ENCODE results near the gene SBSN.

The SBSN gene

GRCh38 chr19:35529241-35530218 is 1.4 kb upstream of the SBSN start:
- H3K27me3 ChIP-seq = peaks cover 0 to 21% (median 14%) of the 10 kb centered on the region in 11 experiments; a peak in 14 of 22 replicates
- H3K4me1 ChIP-seq = peaks cover 19 to 37% (median 25%) of the 10 kb centered on the region in 10 experiments
- no peak for TF ChIP-seq Cebpa-rat (IDR thresholded peaks at IDR 0.05)
- H3K4me3 ChIP-seq = no peak overlapping the region
- H4K20me1 ChIP-seq = peaks cover 0 to 4% (median 0%) of the 10 kb centered on the region in 11 experiments; a peak in 1 of 22 replicates
- no peaks in the 10 kb centered on the region for H3K9me3 ChIP-seq (replicated peaks in 1 of 11)
- H3K36me3 ChIP-seq = no peaks in the 10 kb centered on the region
- H3K9ac ChIP-seq = peak overlapping the region in 2 of 11 experiments; percentile 24 to 29; a peak in 2 of 22 replicates
- peak overlapping the region in 9 of 11 experiments; percentile 30 to 71 (median 61); a peak in 17 of 22 replicates for H3K4me2 ChIP-seq
- no peak overlapping the region for H3K27ac ChIP-seq

DNA sequence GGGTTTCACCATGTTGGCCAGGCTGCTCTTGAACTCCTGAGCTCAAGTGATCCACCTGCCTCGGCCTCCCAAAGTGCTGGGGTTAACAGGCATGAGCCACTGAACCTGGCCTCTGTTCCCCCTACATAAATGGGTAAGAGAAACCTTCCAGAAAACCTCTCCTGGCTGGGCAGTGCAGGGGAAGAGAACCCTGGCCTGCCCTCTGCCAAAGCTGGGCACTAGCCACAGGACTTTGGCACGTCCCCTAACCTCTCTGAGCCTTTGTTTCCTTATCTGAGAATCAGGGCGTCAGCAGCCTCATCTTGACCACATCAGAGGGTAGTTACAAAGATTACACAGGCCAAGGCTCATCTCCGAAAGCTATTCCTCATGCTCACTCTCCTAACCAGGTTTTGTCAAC is 2.2 kb downstream of the SBSN start:
- no peaks in the 10 kb centered on the region for H3K27me3 ChIP-seq
- no peak overlapping the region for H3K4me2 ChIP-seq
- H3K9me3 ChIP-seq (replicated peaks in 1 of 11) = no peaks in the 10 kb centered on the region
- H3K9ac ChIP-seq = no peak overlapping the region
- H4K20me1 ChIP-seq = no peaks in the 10 kb centered on the region
- no peak overlapping the region for H3K4me3 ChIP-seq
- no peaks in the 10 kb centered on the region for H3K36me3 ChIP-seq
- TF ChIP-seq Cebpa-rat (IDR thresholded peaks at IDR 0.05) = no peak
- no peak overlapping the region for H3K27ac ChIP-seq
- H3K4me1 ChIP-seq = peaks cover 5 to 25% (median 15%) of the 10 kb centered on the region in 10 experiments; a peak in 16 of 20 replicates

DNA sequence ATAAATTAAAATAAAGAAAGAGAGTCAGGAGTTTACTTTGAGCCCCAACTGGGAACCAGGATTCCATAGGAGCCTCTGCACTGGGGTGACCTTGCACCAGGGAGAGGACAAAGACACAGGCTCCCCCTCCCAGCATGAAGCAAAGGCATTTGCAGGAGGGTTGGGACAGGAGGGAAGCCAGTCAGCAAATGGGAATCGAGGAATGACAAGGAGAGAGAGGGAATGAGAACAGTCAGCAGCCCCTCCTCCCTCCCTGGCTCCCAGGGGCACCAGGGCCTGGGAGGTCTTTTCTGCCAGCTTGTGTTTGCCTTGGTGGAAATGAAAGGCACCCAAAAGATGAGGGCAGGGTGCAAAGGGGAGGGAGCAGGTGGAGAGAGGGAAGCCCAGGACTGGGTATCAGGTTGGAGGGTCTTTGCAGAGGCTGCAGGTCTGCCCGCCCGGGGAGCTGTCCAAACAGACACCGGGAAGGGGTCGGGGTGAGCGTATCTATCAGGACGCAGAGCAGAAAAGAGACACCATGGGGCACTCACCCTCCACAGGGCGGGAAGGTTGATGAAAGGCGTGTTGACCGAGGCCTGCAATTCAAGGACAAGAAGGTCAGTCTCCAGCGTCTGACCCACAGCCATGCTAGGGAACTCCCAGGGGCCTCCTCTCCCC is 3.8 kb downstream of the SBSN start:
- Histone ChIP-seq H3K9me3 (replicated peaks in 1 of 11) (no peaks in the 10 kb centered on the region), H3K4me2 (no peak overlapping the region), H4K20me1 (no peaks in the 10 kb centered on the region), H3K27ac (no peak overlapping the region), H3K27me3 (no peaks in the 10 kb centered on the region), H3K4me1 (peaks cover 5 to 17% (median 11%) of the 10 kb centered on the region in 10 experiments; a peak in 16 of 20 replicates), H3K4me3 (no peak overlapping the region), H3K36me3 (no peaks in the 10 kb centered on the region), H3K9ac (no peak overlapping the region)
- TF ChIP-seq Cebpa-rat (IDR thresholded peaks at IDR 0.05) = no peak

DNA sequence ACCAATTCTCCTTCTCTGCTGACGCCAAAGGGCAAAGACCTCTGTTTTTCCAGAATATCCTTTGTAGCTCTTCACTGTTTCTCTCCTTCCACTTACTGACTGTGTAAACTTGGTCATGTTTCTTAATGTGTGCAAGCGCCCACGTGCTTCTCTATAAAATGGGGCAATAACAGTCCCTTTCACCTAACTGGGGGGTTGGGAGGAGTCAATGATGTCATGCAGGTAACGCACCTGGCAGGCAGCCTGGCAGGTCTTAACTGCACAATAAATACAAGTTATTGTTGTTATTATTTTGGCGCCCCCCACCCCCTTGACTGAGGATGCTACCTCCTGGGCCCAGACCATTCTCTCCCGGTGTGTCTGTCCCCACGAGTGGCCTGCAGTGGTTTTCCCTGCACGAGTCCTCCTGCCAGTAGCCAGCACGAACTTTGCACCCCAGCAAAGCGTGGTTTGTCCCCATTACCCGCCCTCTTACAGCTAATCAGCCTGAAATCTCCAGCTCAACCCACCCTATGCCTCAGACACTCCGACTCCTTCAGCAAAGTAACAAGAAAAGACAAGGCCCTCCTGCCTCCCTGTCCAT is 5.3 kb downstream of the SBSN start:
- Histone ChIP-seq H3K9ac (no peak overlapping the region), H3K4me3 (no peak overlapping the region), H3K36me3 (no peaks in the 10 kb centered on the region), H3K27me3 (no peaks in the 10 kb centered on the region), H3K27ac (no peak overlapping the region), H3K9me3 (replicated peaks in 1 of 11) (no peaks in the 10 kb centered on the region), H4K20me1 (no peaks in the 10 kb centered on the region), H3K4me1 (peaks cover 0 to 8% (median 2%) of the 10 kb centered on the region in 10 experiments; a peak in 7 of 20 replicates), H3K4me2 (no peak overlapping the region)
- no peak for TF ChIP-seq Cebpa-rat (IDR thresholded peaks at IDR 0.05)

DNA sequence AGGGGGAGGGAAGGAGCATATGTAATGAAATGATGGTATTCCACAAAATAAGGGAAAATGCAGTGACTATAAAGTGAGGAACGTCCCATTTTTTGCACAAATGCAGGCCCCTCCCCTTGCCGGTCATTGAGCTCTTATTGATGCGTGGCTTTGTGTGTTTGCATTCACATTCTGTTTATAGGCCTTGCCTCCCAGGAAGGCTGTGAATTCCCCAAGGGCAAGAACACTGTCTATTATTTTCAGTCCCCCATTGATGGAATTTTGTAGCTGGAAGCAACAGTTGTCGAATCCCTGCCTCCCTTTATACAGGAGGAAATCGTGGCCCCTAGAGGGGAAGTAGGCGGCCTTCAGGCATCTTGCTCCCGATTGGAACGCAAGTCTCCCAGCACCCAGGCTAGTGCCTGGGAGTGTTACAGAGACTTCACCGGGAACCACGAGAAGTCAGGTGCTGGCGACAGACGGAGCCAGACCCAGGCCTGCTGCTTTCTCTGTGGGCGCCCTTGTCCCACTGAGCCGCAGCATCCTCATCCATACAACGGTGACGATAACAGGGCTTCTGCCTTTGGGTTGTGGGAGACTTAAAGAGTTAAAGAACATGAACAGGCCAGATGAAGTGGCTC is 6.9 kb downstream of the SBSN start:
- Histone ChIP-seq H3K4me2 (0 out of 22 replicates have a peak overlapping the region, but pooled peaks of 1 of the 11 experiments have one; percentile 2), H3K9me3 (replicated peaks in 1 of 11) (no peaks in the 10 kb centered on the region), H4K20me1 (no peaks in the 10 kb centered on the region), H3K27ac (no peak overlapping the region), H3K36me3 (no peaks in the 10 kb centered on the region), H3K4me3 (no peak overlapping the region), H3K9ac (no peak overlapping the region), H3K4me1 (peaks cover 0 to 16% (median 4%) of the 10 kb centered on the region in 10 experiments; a peak in 8 of 20 replicates), H3K27me3 (no peaks in the 10 kb centered on the region)
- no peak for TF ChIP-seq Cebpa-rat (IDR thresholded peaks at IDR 0.05)

GRCh38 chr19:35519291-35519690 is 8.8 kb downstream of the SBSN start:
- no peak overlapping the region; a peak in 1 of 22 replicates for H3K4me2 ChIP-seq
- H3K9ac ChIP-seq = no peak overlapping the region
- H3K4me1 ChIP-seq = peaks cover 0 to 19% (median 6%) of the 10 kb centered on the region in 10 experiments; a peak in 10 of 20 replicates
- no peaks in the 10 kb centered on the region for H4K20me1 ChIP-seq
- no peaks in the 10 kb centered on the region for H3K36me3 ChIP-seq
- H3K27ac ChIP-seq = no peak overlapping the region
- H3K9me3 ChIP-seq (replicated peaks in 1 of 11) = no peaks in the 10 kb centered on the region
- peaks cover 0 to under 1% (median 0%) of the 10 kb centered on the region in 11 experiments; a peak in 1 of 22 replicates for H3K27me3 ChIP-seq
- H3K4me3 ChIP-seq = no peak overlapping the region
- no peak for TF ChIP-seq Cebpa-rat (IDR thresholded peaks at IDR 0.05)

DNA sequence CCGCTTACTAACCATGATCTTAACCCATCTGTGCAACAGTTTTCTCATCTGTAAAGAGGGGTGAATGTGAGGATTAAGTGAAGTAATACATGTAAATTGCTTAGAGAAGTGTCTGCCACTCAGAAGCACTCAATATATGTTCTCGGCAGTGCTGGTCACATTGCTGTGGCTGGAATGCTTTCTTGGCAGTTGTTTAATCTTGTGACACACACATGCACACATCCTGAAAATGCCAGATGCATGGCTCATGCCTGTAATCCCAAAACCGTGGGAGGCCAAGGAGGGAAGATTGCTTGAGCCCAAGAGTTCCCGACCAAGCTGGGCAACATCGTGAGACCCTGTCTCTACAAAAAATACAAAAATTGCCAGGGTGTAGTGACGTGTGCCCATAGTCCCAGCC is 9.8 kb downstream of the SBSN start:
- no peak for TF ChIP-seq Cebpa-rat (IDR thresholded peaks at IDR 0.05)
- no peak overlapping the region for H3K27ac ChIP-seq

DNA sequence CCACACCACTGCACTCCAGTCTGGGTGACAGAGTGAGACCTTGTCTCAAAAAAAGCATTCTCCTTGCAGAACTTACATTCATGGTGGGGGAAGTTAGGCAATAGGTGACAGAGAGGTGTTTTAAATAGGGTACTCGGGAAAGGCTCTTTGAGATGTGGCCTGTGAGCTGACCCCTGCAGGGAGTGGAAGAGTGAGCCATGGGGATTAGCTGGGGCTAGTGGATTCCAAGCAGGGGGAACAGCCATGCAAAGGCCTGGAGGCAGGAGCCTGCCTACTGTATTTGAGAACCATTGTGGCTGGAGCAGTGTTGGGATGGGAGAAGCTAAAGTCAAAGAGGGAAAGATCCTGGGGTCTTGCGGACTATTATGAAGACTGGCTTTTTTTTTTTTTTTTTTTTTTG is 10.8 kb downstream of the SBSN start:
- Histone ChIP-seq H4K20me1 (no peaks in the 10 kb centered on the region; a peak in 1 of 22 replicates), H3K27me3 (peaks cover 0 to 7% (median 0%) of the 10 kb centered on the region in 11 experiments; a peak in 4 of 22 replicates), H3K36me3 (no peaks in the 10 kb centered on the region), H3K9me3 (replicated peaks in 1 of 11) (no peaks in the 10 kb centered on the region), H3K4me1 (peaks cover 0 to 23% (median 7%) of the 10 kb centered on the region in 10 experiments; a peak in 10 of 20 replicates), H3K9ac (no peak overlapping the region), H3K27ac (no peak overlapping the region), H3K4me2 (peak overlapping the region in 3 of 11 experiments; percentile 6 to 20 (median 10); a peak in 5 of 22 replicates), H3K4me3 (no peak overlapping the region)
- no peak for TF ChIP-seq Cebpa-rat (IDR thresholded peaks at IDR 0.05)

More for the DNA sequence above, 9.8 kb downstream of the SBSN start:
- H3K4me2 ChIP-seq = no peak overlapping the region
- H3K4me1 ChIP-seq = peaks cover 0 to 23% (median 7%) of the 10 kb centered on the region in 10 experiments; a peak in 10 of 20 replicates
- H4K20me1 ChIP-seq = no peaks in the 10 kb centered on the region; a peak in 1 of 22 replicates
- H3K4me3 ChIP-seq = no peak overlapping the region
- H3K27me3 ChIP-seq = peaks cover 0 to 3% (median 0%) of the 10 kb centered on the region in 11 experiments; a peak in 2 of 22 replicates
- H3K9ac ChIP-seq = no peak overlapping the region
- H3K36me3 ChIP-seq = no peaks in the 10 kb centered on the region
- no peaks in the 10 kb centered on the region for H3K9me3 ChIP-seq (replicated peaks in 1 of 11)
